ENCODE results near the gene PTCD1. TPM values are rescaled to one million over a fixed set of nuclear protein-coding genes. Genes with fewer than 3 reads are reported as not detected.

The PTCD1 gene
- total and polyA plus RNA-seq, 2 of the 8 experiments (the other 6 are each of a cell fraction or from before 2014, with no cell fraction given): 7.5 to 7.6 TPM

- TF ChIP-seq ATF2 (IDR thresholded peaks at IDR 0.05; ENCODE audit: low read length) (no peak), TCF12 (IDR thresholded peaks at IDR 0.05; ENCODE audit: low read depth, low read length) (no peak), GTF2F1 (IDR thresholded peaks at IDR 0.05; ENCODE audit: borderline replicate concordance, low read depth, low read length) (no peak), SAP30 (IDR thresholded peaks at IDR 0.05; ENCODE audit: insufficient read depth, insufficient replicate concordance, low read length) (no peak), CTCF (IDR thresholded peaks at IDR 0.05; ENCODE audit: control extremely low read depth in 1 of 3, insufficient read depth in 1 of 3, low read depth in 1 of 3, low read length in 3 of 3) (no peak), CHD7 (IDR thresholded peaks at IDR 0.05; ENCODE audit: insufficient replicate concordance, low read length) (no peak), SIRT6 (IDR thresholded peaks at IDR 0.05; ENCODE audit: low read length) (no peak)
Measured at GRCh38 chr7:99418260-99418659, 20.3 kb downstream of the PTCD1 start (continued).
